Activated T-helper 2 cell treated with anti-CD3 and anti-CD28 coated beads, Interferon-gamma antibody, Interleukin-2, Interleukin-4, amounts not matched to agents 10 μg/mL and 5 μg/mL and 100 μg/mL, durations not matched to agents 14 hours and 24 hours and 36 hours (primary cell): Measurements from ENCODE around the gene LILRB2. TPM values are rescaled to one million over a fixed set of nuclear protein-coding genes. Genes with fewer than 3 reads are reported as not detected.
"Not testable (repeated sequence)": the region's sequence is repeated elsewhere in the genome, so short reads cannot be mapped to it uniquely, and the experiment has no call there.

ENCODE experiments used
- DNase-seq: peaks from one replicate; pipeline ENCODE4 v3.0.0; 2021; ENCODE audit warnings: low spot score
- H3K27ac Mint-ChIP-seq: one replicate; pipeline ENCODE4 v1.8.0; 2021; ENCODE audit warnings: mixed read lengths
- H3K27me3 Mint-ChIP-seq: one replicate; pipeline ENCODE4 v1.8.0; 2021; ENCODE audit warnings: low read depth, mixed read lengths
- H3K36me3 Mint-ChIP-seq: one replicate; pipeline ENCODE4 v1.8.0; 2021; ENCODE audit warnings: low read depth, mixed read lengths
- H3K4me1 Mint-ChIP-seq: one replicate; pipeline ENCODE4 v1.8.0; 2021; ENCODE audit warnings: low read depth, mixed read lengths
- H3K4me3 Mint-ChIP-seq: one replicate; pipeline ENCODE4 v1.8.0; 2021; ENCODE audit warnings: low read depth, mild to moderate bottlenecking, moderate library complexity, mixed read lengths
- H3K9me3 Mint-ChIP-seq: one replicate; pipeline ENCODE4 v1.8.0; 2021; ENCODE audit warnings: mixed read lengths
- intact Hi-C: fragments of 100-400 bp; cut with micrococcal nuclease; formaldehyde crosslinking; loops from one replicate; pipeline ENCODE4 v1.15.1; 2023
- total RNA-seq: library from RNA; stranded (reverse); gene quantifications from 2 replicates; pipeline ENCODE4 v1.2.3, GENCODE V29; 2022

The LILRB2 gene
- total RNA-seq, 1 donor from 2014 or later = not detected

GRCh38 chr19:54297759-54298305 lies 16.9 kb upstream of the LILRB2 start:
- peaks cover 2% of the 10 kb centered on the region for H3K4me1 Mint-ChIP-seq
- H3K27me3 Mint-ChIP-seq = peaks cover 12% of the 10 kb centered on the region
- intact Hi-C loops = no loop called here
- no peaks in the 10 kb centered on the region for H3K9me3 Mint-ChIP-seq
- H3K27ac Mint-ChIP-seq = no peak overlapping the region
- DNase-seq = no peak
- no peaks in the 10 kb centered on the region for H3K36me3 Mint-ChIP-seq
- no peak overlapping the region for H3K4me3 Mint-ChIP-seq

DNA sequence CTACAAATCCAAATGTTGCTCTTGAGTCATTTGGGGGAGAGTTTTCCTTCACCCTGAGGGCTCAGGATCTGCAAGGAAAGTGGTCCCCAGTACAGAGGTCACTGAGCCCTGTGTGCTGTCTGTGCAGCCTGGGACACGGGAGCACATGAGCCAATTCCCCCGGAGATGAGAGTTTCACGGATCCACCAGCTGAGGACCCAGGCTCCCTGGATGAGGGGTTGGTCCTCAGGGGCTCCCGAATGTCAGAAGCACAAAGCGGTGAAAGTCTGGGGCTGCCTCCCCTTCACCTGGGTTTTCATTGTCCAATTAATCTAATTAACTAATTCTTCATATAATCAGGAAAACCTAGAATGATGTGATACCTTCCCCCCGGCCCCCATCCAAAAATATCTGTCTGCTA lies 13.6 kb upstream of the LILRB2 start:
- no peaks in the 10 kb centered on the region for H3K36me3 Mint-ChIP-seq

GRCh38 chr19:54289160-54289559 lies 8.2 kb upstream of the LILRB2 start:
- H3K36me3 Mint-ChIP-seq, H3K27ac Mint-ChIP-seq, intact Hi-C loops, H3K4me3 Mint-ChIP-seq, H3K9me3 Mint-ChIP-seq, DNase-seq, H3K4me1 Mint-ChIP-seq: not testable (repeated sequence)
- H3K27me3 Mint-ChIP-seq = peaks cover 21% of the 10 kb centered on the region

More for the DNA sequence above, 13.6 kb upstream of the LILRB2 start:
- Mint-ChIP-seq H3K4me1 (peaks cover 3% of the 10 kb centered on the region), H3K27me3 (peaks cover 7% of the 10 kb centered on the region), H3K9me3 (no peaks in the 10 kb centered on the region), H3K27ac (no peak overlapping the region), H3K4me3 (no peak overlapping the region)
- no peak for DNase-seq
- intact Hi-C loops = no loop called here

- intact Hi-C loops = no loop called here
- Mint-ChIP-seq H3K36me3 (no peaks in the 10 kb centered on the region), H3K9me3 (no peaks in the 10 kb centered on the region), H3K27me3 (peaks cover 23% of the 10 kb centered on the region), H3K4me1 (peaks cover 2% of the 10 kb centered on the region), H3K27ac (no peak overlapping the region), H3K4me3 (no peak overlapping the region)
- DNase-seq = no peak
Observed at GRCh38 chr19:54287456-54287855, 6.5 kb upstream of the LILRB2 start.

GRCh38 chr19:54286283-54286682 lies 5.4 kb upstream of the LILRB2 start:
- H3K36me3 Mint-ChIP-seq, H3K9me3 Mint-ChIP-seq, intact Hi-C loops, H3K27ac Mint-ChIP-seq, H3K4me3 Mint-ChIP-seq, H3K4me1 Mint-ChIP-seq, DNase-seq: not testable (repeated sequence)
- H3K27me3 Mint-ChIP-seq = peaks cover 29% of the 10 kb centered on the region

- DNase-seq, H3K36me3 Mint-ChIP-seq, H3K4me3 Mint-ChIP-seq, H3K9me3 Mint-ChIP-seq, H3K27ac Mint-ChIP-seq, intact Hi-C loops, H3K4me1 Mint-ChIP-seq: not testable (repeated sequence)
- H3K27me3 Mint-ChIP-seq = peaks cover 35% of the 10 kb centered on the region
Observed at GRCh38 chr19:54285427-54286056, 4.6 kb upstream of the LILRB2 start.

DNA sequence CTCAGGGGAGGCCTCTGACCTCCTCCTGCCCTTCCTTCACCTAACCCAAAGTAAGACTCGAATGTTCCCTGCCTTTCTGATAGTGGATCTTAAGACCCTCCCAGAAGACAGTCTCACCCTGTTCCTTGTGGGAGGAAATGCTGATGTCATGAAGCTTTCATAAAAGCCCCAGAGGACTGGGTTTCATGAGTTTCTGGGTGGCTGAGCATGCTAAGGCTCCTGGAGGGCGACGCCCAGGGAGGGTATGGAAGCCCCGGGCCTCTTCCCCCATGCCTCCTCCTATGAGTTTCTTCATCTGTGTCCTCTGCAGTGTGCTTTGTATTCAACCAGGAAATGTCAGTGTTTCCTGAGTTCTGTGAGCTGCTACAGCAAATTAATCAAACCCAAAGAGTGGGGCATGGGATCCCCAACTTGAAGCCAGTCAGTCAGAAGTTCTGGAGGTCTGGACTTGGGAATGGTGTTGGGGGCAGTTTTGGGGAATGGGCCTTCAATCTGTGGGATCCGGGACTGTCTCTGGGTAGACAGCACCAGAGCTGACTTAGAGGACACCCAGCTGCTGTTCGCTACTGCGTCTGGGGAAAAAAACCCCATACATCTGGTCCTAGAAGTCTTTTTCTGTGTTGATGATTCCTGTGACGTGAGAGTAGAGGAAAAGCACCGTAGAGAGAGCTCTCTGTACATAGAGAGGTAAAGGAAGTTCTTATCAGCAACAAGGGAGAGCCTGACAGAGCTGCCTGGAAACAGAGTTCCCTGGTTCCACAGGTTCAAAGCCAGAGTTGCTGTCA lies 2.0 kb upstream of the LILRB2 start:
- DNase-seq = no peak
- Mint-ChIP-seq H3K4me3 (no peak overlapping the region), H3K27ac (no peak overlapping the region), H3K9me3 (no peaks in the 10 kb centered on the region), H3K4me1 (no peaks in the 10 kb centered on the region), H3K27me3 (peaks cover 32% of the 10 kb centered on the region), H3K36me3 (no peaks in the 10 kb centered on the region)
- intact Hi-C loops = no loop called here

GRCh38 chr19:54281729-54282075 lies 792 bp upstream of the LILRB2 start:
- H3K36me3 Mint-ChIP-seq, H3K9me3 Mint-ChIP-seq, H3K4me1 Mint-ChIP-seq, intact Hi-C loops, H3K4me3 Mint-ChIP-seq, H3K27ac Mint-ChIP-seq, DNase-seq: not testable (repeated sequence)
- H3K27me3 Mint-ChIP-seq = peaks cover 27% of the 10 kb centered on the region

- H3K9me3 Mint-ChIP-seq, DNase-seq, intact Hi-C loops, H3K36me3 Mint-ChIP-seq, H3K27ac Mint-ChIP-seq, H3K4me3 Mint-ChIP-seq, H3K4me1 Mint-ChIP-seq: not testable (repeated sequence)
- peaks cover 27% of the 10 kb centered on the region for H3K27me3 Mint-ChIP-seq
Observed at GRCh38 chr19:54280441-54280840, 469 bp downstream of the LILRB2 start.

DNA sequence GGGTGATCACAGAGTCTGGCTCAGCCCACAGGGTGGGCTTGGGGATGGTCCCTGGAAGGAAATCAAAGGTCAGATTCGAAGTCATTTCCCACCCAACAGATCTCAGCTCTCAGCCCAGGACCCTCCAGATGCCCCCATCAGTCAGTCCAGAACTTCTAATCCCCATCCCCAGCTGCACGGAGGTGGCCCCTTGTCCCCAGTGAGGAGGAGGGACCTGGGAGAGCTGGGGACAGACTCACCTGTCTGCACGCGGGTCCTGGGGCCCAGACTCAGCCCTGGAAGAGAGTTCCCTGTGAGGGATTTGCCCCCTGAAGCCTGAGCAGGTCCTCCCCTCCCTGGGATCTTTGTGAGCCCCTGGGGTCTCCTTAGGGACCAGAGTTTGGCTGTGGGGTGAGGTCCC lies 885 bp downstream of the LILRB2 start:
- DNase-seq, H3K27ac Mint-ChIP-seq, H3K4me1 Mint-ChIP-seq, H3K4me3 Mint-ChIP-seq, H3K9me3 Mint-ChIP-seq, H3K36me3 Mint-ChIP-seq, intact Hi-C loops: not testable (repeated sequence)
- peaks cover 27% of the 10 kb centered on the region for H3K27me3 Mint-ChIP-seq

DNA sequence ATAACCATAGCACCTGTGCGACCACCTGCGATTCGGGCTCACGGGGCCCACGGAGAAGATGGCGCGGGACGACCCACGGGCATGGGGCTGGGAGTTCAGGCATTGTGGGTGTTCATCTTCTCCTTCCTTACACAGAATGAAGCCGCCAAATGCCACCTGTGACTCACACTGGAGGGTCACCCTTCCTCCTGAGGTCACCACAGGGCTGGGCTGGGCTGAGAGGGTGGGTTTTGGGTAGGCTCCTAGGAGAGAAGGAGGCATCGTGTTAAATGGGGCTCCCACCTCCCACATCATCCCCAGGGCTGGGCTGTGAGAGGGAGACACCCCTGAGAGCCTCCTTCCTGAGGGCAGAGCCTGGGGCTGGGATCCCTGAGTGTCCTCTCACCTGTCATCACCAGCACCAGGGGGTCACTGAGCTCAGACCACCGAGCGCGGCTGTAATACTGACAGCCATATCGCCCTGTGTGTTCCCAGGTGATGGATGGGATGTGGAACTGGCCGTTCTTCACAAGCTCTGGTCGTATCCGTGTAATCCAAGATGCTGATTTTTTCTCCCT lies 1.4 kb downstream of the LILRB2 start:
- Mint-ChIP-seq H3K4me3 (no peak overlapping the region), H3K36me3 (no peaks in the 10 kb centered on the region), H3K4me1 (no peaks in the 10 kb centered on the region), H3K27ac (no peak overlapping the region), H3K9me3 (no peaks in the 10 kb centered on the region), H3K27me3 (peaks cover 22% of the 10 kb centered on the region)
- intact Hi-C loops = no loop called here
- no peak for DNase-seq

DNA sequence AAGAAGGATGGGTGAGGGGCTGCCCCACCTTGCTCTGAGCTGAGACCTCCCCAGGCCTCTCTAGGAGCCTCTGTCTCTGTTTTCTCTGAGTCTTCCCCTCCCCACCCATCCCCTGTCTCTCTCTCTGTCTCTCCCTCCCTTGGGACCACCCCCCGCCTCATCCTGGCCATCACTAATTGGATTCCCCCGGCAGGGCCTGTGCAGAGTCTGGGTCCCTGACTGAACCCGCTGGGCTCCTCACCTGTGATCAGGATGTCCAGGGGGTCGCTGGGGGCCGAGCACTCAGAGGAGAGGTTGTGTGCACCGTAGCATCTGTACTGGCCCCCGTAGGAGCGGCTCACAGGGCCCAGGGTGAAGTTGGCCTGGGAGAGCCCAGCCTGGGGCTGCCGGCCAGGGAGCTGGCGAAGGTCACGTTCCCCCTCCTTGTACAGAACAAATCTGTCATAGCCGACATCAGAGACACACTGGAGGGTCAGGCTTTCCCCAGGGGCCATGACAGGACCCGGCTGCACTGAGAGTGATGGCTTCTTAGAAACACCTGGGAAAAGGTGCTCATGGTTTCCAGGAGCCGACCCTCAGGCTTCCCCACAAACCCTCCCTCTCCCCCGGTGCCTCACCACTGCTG lies 2.2 kb downstream of the LILRB2 start:
- not testable (repeated sequence) for DNase-seq, H3K4me3 Mint-ChIP-seq, H3K27ac Mint-ChIP-seq

DNA sequence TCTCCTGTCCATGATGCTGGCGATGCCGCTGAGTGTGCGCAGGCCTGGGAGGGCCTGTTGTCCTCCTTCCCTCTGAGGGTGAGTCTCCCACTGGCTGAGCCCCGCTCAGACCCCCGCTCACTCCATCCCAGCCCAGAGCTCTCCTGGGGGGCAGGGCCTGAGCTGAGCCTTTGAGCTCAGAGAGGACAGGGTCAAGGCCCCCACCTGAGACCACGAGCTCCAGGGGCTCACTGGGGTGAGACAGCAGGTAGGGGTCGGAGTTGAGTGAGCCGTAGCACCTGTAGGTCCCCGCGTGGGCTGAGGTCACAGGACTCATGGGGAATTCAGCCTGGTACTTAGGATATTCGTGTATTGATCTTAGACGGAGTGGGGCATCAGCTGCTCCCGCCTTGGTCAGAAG lies 2.9 kb downstream of the LILRB2 start:
- H3K4me3 Mint-ChIP-seq, DNase-seq, H3K4me1 Mint-ChIP-seq, intact Hi-C loops, H3K27ac Mint-ChIP-seq, H3K9me3 Mint-ChIP-seq, H3K36me3 Mint-ChIP-seq: not testable (repeated sequence)
- peaks cover 19% of the 10 kb centered on the region for H3K27me3 Mint-ChIP-seq

More for the DNA sequence above, 2.2 kb downstream of the LILRB2 start:
- intact Hi-C loops, H3K9me3 Mint-ChIP-seq, H3K4me1 Mint-ChIP-seq, H3K36me3 Mint-ChIP-seq: not testable (repeated sequence)
- H3K27me3 Mint-ChIP-seq = peaks cover 22% of the 10 kb centered on the region
